GM23338 (cell line): Measurements from ENCODE around the gene APC. TPM values are rescaled to one million over a fixed set of nuclear protein-coding genes. Genes with fewer than 3 reads are reported as not detected.

Source experiments
- ATAC-seq: fragments of 200-7000 bp; cut with Tn5 transposase; 3 replicates; pipeline ENCODE4 v1.9.1; 2020
- DNase-seq: peaks from one replicate; pipeline ENCODE4 v3.0.0-alpha.2; 2015; ENCODE audit warnings: low spot score
- H2AFZ ChIP-seq: fragments of 200-600 bp; sonication (generic); 2 replicates; pipeline ENCODE4 v1.8.0; 2016; ENCODE audit warnings: antibody characterized with exemption, mild to moderate bottlenecking, moderate library complexity
- H3F3A ChIP-seq: fragments of 200-600 bp; sonication (generic); replicated peaks from 2 replicates; pipeline ENCODE4 v1.8.0; 2017; ENCODE audit warnings: antibody characterized with exemption, mixed run types, low read depth
- H3K27ac ChIP-seq: fragments of 200-600 bp; sonication (generic); 2 replicates; pipeline ENCODE4 v1.6.1; 2016; ENCODE audit warnings: low read depth
- H3K27me3 ChIP-seq: fragments of 200-600 bp; sonication (generic); 2 replicates; pipeline ENCODE4 v1.8.0; 2016; ENCODE audit warnings: mild to moderate bottlenecking, mixed run types, moderate library complexity; ENCODE audit not compliant: insufficient read depth
- H3K36me3 ChIP-seq: fragments of 200-600 bp; sonication (generic); 2 replicates; pipeline ENCODE4 v1.8.0; 2016; ENCODE audit warnings: mild to moderate bottlenecking; ENCODE audit not compliant: insufficient read depth
- H3K4me1 ChIP-seq: fragments of 200-600 bp; sonication (generic); 2 replicates; pipeline ENCODE4 v1.8.0; 2016; ENCODE audit warnings: mild to moderate bottlenecking, moderate library complexity; ENCODE audit not compliant: insufficient read depth
- H3K4me2 ChIP-seq: fragments of 200-600 bp; sonication (generic); 2 replicates; pipeline ENCODE4 v1.7.1; 2017; ENCODE audit warnings: mixed run types
- H3K4me3 ChIP-seq: fragments of 200-600 bp; sonication (generic); 2 replicates; pipeline ENCODE4 v1.6.1; 2016; ENCODE audit warnings: mixed run types
- H3K79me2 ChIP-seq: fragments of 200-600 bp; sonication (generic); replicated peaks from 2 replicates; pipeline ENCODE4 v1.8.0; 2017; ENCODE audit warnings: mild to moderate bottlenecking; ENCODE audit not compliant: insufficient read depth
- H3K9me2 ChIP-seq: fragments of 200-600 bp; sonication (generic); 2 replicates; pipeline ENCODE4 v1.8.0; 2017; ENCODE audit not compliant: insufficient read depth
- H4K20me1 ChIP-seq: fragments of 200-600 bp; sonication (generic); replicated peaks from 2 replicates; pipeline ENCODE4 v1.8.0; 2017; ENCODE audit warnings: mild to moderate bottlenecking; ENCODE audit not compliant: insufficient read depth
- H3K27ac Mint-ChIP-seq: 2 replicates; pipeline ENCODE4 v1.8.0; 2020; ENCODE audit warnings: inconsistent platforms, mild to moderate bottlenecking, moderate library complexity, mixed read lengths
- H3K27me3 Mint-ChIP-seq: 3 replicates; pipeline ENCODE4 v1.8.0; 2022; ENCODE audit warnings: low read depth, mild to moderate bottlenecking, moderate library complexity, mixed read lengths, inconsistent platforms; ENCODE audit not compliant: insufficient read depth, poor library complexity
- H3K36me3 Mint-ChIP-seq: 3 replicates; pipeline ENCODE4 v1.8.0; 2021; ENCODE audit warnings: low read depth, mild to moderate bottlenecking, inconsistent platforms, moderate library complexity, mixed read lengths
- H3K4me1 Mint-ChIP-seq: 3 replicates; pipeline ENCODE4 v1.8.0; 2020; ENCODE audit warnings: mild to moderate bottlenecking, inconsistent platforms, mixed read lengths
- H3K4me3 Mint-ChIP-seq: 3 replicates; pipeline ENCODE4 v1.8.0; 2021; ENCODE audit warnings: moderate library complexity, mild to moderate bottlenecking, inconsistent platforms, mixed read lengths
- H3K9me3 Mint-ChIP-seq: 3 replicates; pipeline ENCODE4 v1.8.0; 2020; ENCODE audit warnings: moderate library complexity, mild to moderate bottlenecking, inconsistent platforms, mixed read lengths
- CREB1 ChIP-seq: fragments of 250-450 bp; sonication (Bioruptor Pico); IDR thresholded peaks from 2 replicates; pipeline ENCODE4 v1.5.0; 2020; ENCODE audit warnings: low read depth, mild to moderate bottlenecking, moderate library complexity
- EZH2 ChIP-seq: fragments of 200-600 bp; sonication (generic); IDR thresholded peaks from one replicate; pipeline ENCODE4 v1.8.0; 2017; ENCODE audit warnings: antibody characterized with exemption, mild to moderate bottlenecking, low read depth; ENCODE audit not compliant: unreplicated experiment
- EZH2phosphoT487 ChIP-seq: fragments of 200-600 bp; sonication (generic); IDR thresholded peaks from one replicate; pipeline ENCODE4 v1.8.1; 2018; ENCODE audit warnings: antibody characterized with exemption; ENCODE audit not compliant: unreplicated experiment
- JUNB ChIP-seq: IDR thresholded peaks from one replicate; pipeline ENCODE4 v1.6.1; 2016; ENCODE audit warnings: antibody characterized with exemption; ENCODE audit not compliant: unreplicated experiment
- NANOG ChIP-seq: IDR thresholded peaks from 2 replicates; pipeline ENCODE4 v1.6.1; 2016; ENCODE audit warnings: antibody characterized with exemption, borderline replicate concordance
- POLR2AphosphoS5 ChIP-seq: IDR thresholded peaks from 2 replicates; pipeline ENCODE4 v1.6.1; 2016; ENCODE audit warnings: antibody characterized with exemption, low read depth
- STAT1 ChIP-seq: IDR thresholded peaks from one replicate; pipeline ENCODE4 v1.6.1; 2016; ENCODE audit warnings: antibody characterized with exemption; ENCODE audit not compliant: unreplicated experiment
- polyA plus RNA-seq: library from polyadenylated mRNA; unstranded; fragments of >200 nt; fragmentation: Nextera tagmentation; extraction: Ambion mirVana; gene quantifications from 2 replicates; pipeline ENCODE4 v1.2.1, GENCODE V29; 2016
- total RNA-seq: library from RNA; depleted of rRNA; stranded (reverse); fragments of >200 nt; shearing (Covaris generic); gene quantifications from 2 replicates; pipeline ENCODE4 v1.2.3, GENCODE V29; 2014
- TF ChIP-seq, protein P1 (sequence below): IDR thresholded peaks from 2 replicates; pipeline ENCODE4 v1.6.1; 2016; ENCODE audit warnings: antibody characterized with exemption
- TF ChIP-seq, protein P2 (sequence below), 2 experiments: fragments of 200-600 bp in 1 of 2; sonication (generic) in 1 of 2; conservative IDR thresholded peaks; 2 replicates each; pipeline versions ENCODE4 v1.5.1 to v1.6.1; 2016 to 2017; ENCODE audit warnings: antibody characterized with exemption in 2 of 2, low read depth in 2 of 2, mild to moderate bottlenecking in 2 of 2, moderate library complexity in 1 of 2
- TF ChIP-seq, protein P3 (sequence below): IDR thresholded peaks from one replicate; pipeline ENCODE4 v1.6.1; 2018; ENCODE audit warnings: antibody characterized with exemption; ENCODE audit not compliant: unreplicated experiment

APC gene
- total and polyA plus RNA-seq, 2 experiments from 2014 or later, result 42.4 to 62.9 TPM

DNA sequence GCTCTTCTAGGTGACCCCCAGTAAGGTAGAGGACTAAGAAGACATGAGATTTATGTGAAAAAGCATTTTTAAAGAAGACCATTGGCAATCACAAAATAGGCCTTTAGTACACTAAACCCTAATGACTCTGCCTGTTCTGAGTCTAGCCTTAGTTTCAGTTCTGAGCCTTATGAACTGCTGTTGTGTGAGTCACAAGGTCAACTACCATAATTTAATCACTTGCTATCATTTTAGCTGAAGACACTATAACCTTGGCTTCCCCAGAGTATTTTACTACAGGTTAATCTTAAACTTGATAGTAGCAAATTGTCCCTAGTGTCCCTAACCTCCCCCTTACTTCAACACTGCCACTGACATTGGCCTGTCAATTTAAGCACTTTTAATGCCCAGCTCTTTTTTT is 34.4 kb downstream of the APC start:
- peaks cover 23% of the 10 kb centered on the region; the same call in 2 of the 3 replicates for H3K36me3 Mint-ChIP-seq
- H3K27me3 Mint-ChIP-seq, result no peaks in the 10 kb centered on the region

DNA sequence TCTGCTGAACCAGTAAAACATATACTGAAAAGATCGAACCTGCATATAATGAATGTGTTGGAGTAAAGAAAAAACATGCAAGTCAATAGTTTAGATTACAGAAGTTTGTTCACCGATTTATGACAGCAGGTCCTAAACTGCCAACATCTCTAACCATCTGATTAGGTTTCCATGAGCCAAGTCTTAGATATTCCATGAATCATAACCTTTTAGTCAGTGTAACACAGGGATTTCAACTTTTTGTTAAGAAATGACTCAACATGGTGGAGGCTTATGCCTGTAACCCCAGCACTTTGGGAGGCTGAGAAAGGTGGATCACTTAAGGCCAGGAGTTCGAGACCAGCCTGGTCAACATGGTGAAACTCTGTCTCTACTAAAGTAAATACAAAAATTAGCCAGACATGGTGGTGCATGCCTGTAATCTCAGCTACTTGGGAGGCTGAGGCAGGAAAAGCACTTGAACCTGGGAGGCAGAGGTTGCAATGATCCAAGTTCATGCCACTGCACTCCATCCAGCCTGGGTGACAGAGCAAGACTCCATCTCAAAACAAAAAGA is 38.7 kb downstream of the APC start:
- Histone ChIP-seq H3K4me2 (no peak overlapping the region), H3K27me3 (no peaks in the 10 kb centered on the region), H3K4me3 (no peak overlapping the region), H3K4me1 (no peaks in the 10 kb centered on the region), H3K9me2 (no peaks in the 10 kb centered on the region), H3K36me3 (no peaks in the 10 kb centered on the region; the same call in 1 of the 2 replicates), H3K27ac (no peak overlapping the region), H2AFZ (no peak overlapping the region), H3F3A (no peaks in the 10 kb centered on the region), H4K20me1 (no peaks in the 10 kb centered on the region), H3K79me2 (no peaks in the 10 kb centered on the region)
- H3K9me3 Mint-ChIP-seq, result no peaks in the 10 kb centered on the region; the same call in 2 of the 3 replicates
- H3K27me3 Mint-ChIP-seq, result no peaks in the 10 kb centered on the region
- no peak overlapping the region for H3K4me3 Mint-ChIP-seq
- peaks cover 7% of the 10 kb centered on the region; the same call in 2 of the 3 replicates for H3K4me1 Mint-ChIP-seq
- DNase-seq, result no peak
- H3K36me3 Mint-ChIP-seq, result peaks cover 29% of the 10 kb centered on the region
- no peak overlapping the region for H3K27ac Mint-ChIP-seq
- ATAC-seq, result no peak
- no peak for TF ChIP-seq CREB1 (CRISPR knock-in tag)
- TF ChIP-seq NANOG, result no peak
- TF ChIP-seq JUNB, result no peak
- TF ChIP-seq, protein P1, sequence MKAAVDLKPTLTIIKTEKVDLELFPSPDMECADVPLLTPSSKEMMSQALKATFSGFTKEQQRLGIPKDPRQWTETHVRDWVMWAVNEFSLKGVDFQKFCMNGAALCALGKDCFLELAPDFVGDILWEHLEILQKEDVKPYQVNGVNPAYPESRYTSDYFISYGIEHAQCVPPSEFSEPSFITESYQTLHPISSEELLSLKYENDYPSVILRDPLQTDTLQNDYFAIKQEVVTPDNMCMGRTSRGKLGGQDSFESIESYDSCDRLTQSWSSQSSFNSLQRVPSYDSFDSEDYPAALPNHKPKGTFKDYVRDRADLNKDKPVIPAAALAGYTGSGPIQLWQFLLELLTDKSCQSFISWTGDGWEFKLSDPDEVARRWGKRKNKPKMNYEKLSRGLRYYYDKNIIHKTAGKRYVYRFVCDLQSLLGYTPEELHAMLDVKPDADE, result no peak
- no peak for TF ChIP-seq EZH2phosphoT487

More for the DNA sequence above, 34.4 kb downstream of the APC start:
- no peaks in the 10 kb centered on the region; the same call in 1 of the 2 replicates for H4K20me1 ChIP-seq
- no peaks in the 10 kb centered on the region for H3F3A ChIP-seq
- no peaks in the 10 kb centered on the region for H3K79me2 ChIP-seq
- TF ChIP-seq NANOG, result no peak
- TF ChIP-seq CREB1 (CRISPR knock-in tag), result no peak
- TF ChIP-seq JUNB, result no peak
- no peak for TF ChIP-seq STAT1
- no peak for TF ChIP-seq EZH2
- no peak for TF ChIP-seq POLR2AphosphoS5
- TF ChIP-seq, protein P2, sequence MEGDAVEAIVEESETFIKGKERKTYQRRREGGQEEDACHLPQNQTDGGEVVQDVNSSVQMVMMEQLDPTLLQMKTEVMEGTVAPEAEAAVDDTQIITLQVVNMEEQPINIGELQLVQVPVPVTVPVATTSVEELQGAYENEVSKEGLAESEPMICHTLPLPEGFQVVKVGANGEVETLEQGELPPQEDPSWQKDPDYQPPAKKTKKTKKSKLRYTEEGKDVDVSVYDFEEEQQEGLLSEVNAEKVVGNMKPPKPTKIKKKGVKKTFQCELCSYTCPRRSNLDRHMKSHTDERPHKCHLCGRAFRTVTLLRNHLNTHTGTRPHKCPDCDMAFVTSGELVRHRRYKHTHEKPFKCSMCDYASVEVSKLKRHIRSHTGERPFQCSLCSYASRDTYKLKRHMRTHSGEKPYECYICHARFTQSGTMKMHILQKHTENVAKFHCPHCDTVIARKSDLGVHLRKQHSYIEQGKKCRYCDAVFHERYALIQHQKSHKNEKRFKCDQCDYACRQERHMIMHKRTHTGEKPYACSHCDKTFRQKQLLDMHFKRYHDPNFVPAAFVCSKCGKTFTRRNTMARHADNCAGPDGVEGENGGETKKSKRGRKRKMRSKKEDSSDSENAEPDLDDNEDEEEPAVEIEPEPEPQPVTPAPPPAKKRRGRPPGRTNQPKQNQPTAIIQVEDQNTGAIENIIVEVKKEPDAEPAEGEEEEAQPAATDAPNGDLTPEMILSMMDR (conservative IDR thresholded peaks at IDR 0.05; ENCODE audit: low read depth in 2 of 2), result no peak
- TF ChIP-seq, protein P3, sequence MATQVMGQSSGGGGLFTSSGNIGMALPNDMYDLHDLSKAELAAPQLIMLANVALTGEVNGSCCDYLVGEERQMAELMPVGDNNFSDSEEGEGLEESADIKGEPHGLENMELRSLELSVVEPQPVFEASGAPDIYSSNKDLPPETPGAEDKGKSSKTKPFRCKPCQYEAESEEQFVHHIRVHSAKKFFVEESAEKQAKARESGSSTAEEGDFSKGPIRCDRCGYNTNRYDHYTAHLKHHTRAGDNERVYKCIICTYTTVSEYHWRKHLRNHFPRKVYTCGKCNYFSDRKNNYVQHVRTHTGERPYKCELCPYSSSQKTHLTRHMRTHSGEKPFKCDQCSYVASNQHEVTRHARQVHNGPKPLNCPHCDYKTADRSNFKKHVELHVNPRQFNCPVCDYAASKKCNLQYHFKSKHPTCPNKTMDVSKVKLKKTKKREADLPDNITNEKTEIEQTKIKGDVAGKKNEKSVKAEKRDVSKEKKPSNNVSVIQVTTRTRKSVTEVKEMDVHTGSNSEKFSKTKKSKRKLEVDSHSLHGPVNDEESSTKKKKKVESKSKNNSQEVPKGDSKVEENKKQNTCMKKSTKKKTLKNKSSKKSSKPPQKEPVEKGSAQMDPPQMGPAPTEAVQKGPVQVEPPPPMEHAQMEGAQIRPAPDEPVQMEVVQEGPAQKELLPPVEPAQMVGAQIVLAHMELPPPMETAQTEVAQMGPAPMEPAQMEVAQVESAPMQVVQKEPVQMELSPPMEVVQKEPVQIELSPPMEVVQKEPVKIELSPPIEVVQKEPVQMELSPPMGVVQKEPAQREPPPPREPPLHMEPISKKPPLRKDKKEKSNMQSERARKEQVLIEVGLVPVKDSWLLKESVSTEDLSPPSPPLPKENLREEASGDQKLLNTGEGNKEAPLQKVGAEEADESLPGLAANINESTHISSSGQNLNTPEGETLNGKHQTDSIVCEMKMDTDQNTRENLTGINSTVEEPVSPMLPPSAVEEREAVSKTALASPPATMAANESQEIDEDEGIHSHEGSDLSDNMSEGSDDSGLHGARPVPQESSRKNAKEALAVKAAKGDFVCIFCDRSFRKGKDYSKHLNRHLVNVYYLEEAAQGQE, result no peak
- no peak for ATAC-seq
- Mint-ChIP-seq H3K4me1 (no peaks in the 10 kb centered on the region), H3K9me3 (no peaks in the 10 kb centered on the region), H3K4me3 (no peak overlapping the region), H3K27ac (no peak overlapping the region)
- DNase-seq, result no peak
- H3K27me3 ChIP-seq, result no peaks in the 10 kb centered on the region
- H3K36me3 ChIP-seq, result peaks cover 5% of the 10 kb centered on the region; the same call in 1 of the 2 replicates
- H3K27ac ChIP-seq, result no peak overlapping the region
- H3K4me2 ChIP-seq, result no peak overlapping the region
- H3K4me3 ChIP-seq, result no peak overlapping the region
- no peak overlapping the region for H2AFZ ChIP-seq
- H3K9me2 ChIP-seq, result no peaks in the 10 kb centered on the region
- no peaks in the 10 kb centered on the region for H3K4me1 ChIP-seq
